Adipocyte (in vitro differentiated cells): ENCODE results near the gene KDM2A.

Experiments
- DNase-seq: peaks from one replicate; pipeline ENCODE4 v3.0.0-alpha.2; 2015; ENCODE audit warnings: low read depth
- H3K27me3 ChIP-seq: replicated peaks from 2 replicates; pipeline ENCODE4 v1.7.0; 2013; ENCODE audit warnings: mild to moderate bottlenecking, low read length, moderate library complexity; ENCODE audit not compliant: control insufficient read depth, insufficient read depth
- H3K36me3 ChIP-seq: 2 replicates; pipeline ENCODE4 v1.7.0; 2013; ENCODE audit warnings: low read length, mild to moderate bottlenecking, moderate library complexity; ENCODE audit not compliant: control insufficient read depth, insufficient read depth, severe bottlenecking
- H3K4me1 ChIP-seq: 2 replicates; pipeline ENCODE4 v1.7.0; 2013; ENCODE audit warnings: mild to moderate bottlenecking, low read length, moderate library complexity; ENCODE audit not compliant: control insufficient read depth, insufficient read depth
- H3K4me3 ChIP-seq: 2 replicates; pipeline ENCODE4 v1.7.0; 2013; ENCODE audit warnings: mild to moderate bottlenecking, low read length, moderate library complexity
- H3K9ac ChIP-seq: 2 replicates; pipeline ENCODE4 v1.7.0; 2013; ENCODE audit warnings: mild to moderate bottlenecking, low read length, moderate library complexity
- H3K9me3 ChIP-seq: 2 replicates; pipeline ENCODE4 v1.7.0; 2013; ENCODE audit warnings: mild to moderate bottlenecking, low read length, moderate library complexity; ENCODE audit not compliant: control insufficient read depth

KDM2A gene

GRCh38 chr11:67146516-67147226 lies 27.6 kb downstream of the KDM2A start:
- Histone ChIP-seq H3K4me3 (no peak overlapping the region), H3K9me3 (no peaks in the 10 kb centered on the region), H3K4me1 (no peaks in the 10 kb centered on the region), H3K9ac (no peak overlapping the region), H3K36me3 (peaks cover 41% of the 10 kb centered on the region), H3K27me3 (no peaks in the 10 kb centered on the region)
- no peak for DNase-seq

- H3K9me3 ChIP-seq = no peaks in the 10 kb centered on the region
- no peak overlapping the region for H3K4me3 ChIP-seq
- H3K9ac ChIP-seq = no peak overlapping the region
- no peaks in the 10 kb centered on the region for H3K27me3 ChIP-seq
- H3K4me1 ChIP-seq = peaks cover 11% of the 10 kb centered on the region
- H3K36me3 ChIP-seq = peaks cover 20% of the 10 kb centered on the region
- no peak for DNase-seq
Observed at GRCh38 chr11:67153971-67154370, 34.9 kb downstream of the KDM2A start.

- no peaks in the 10 kb centered on the region for H3K9me3 ChIP-seq
- H3K4me3 ChIP-seq = no peak overlapping the region
- H3K4me1 ChIP-seq = peaks cover 11% of the 10 kb centered on the region
- DNase-seq = no peak
- H3K36me3 ChIP-seq = peaks cover 16% of the 10 kb centered on the region
- H3K9ac ChIP-seq = no peak overlapping the region
- no peaks in the 10 kb centered on the region for H3K27me3 ChIP-seq
Observed at GRCh38 chr11:67154726-67155125, 35.7 kb downstream of the KDM2A start.

- no peak for DNase-seq
- peaks cover 2% of the 10 kb centered on the region for H3K36me3 ChIP-seq
- H3K4me3 ChIP-seq = no peak overlapping the region
- no peak overlapping the region for H3K9ac ChIP-seq
- peaks cover 19% of the 10 kb centered on the region for H3K4me1 ChIP-seq
- H3K9me3 ChIP-seq = no peaks in the 10 kb centered on the region
- H3K27me3 ChIP-seq = no peaks in the 10 kb centered on the region
Observed at GRCh38 chr11:67157691-67158090, 38.6 kb downstream of the KDM2A start.

GRCh38 chr11:67158221-67158620 lies 39.2 kb downstream of the KDM2A start:
- H3K27me3 ChIP-seq = no peaks in the 10 kb centered on the region
- H3K9me3 ChIP-seq = no peaks in the 10 kb centered on the region
- H3K4me1 ChIP-seq = peaks cover 23% of the 10 kb centered on the region
- no peak overlapping the region for H3K9ac ChIP-seq
- H3K36me3 ChIP-seq = peaks cover 2% of the 10 kb centered on the region
- DNase-seq = peak; percentile 36
- H3K4me3 ChIP-seq = no peak overlapping the region

- H3K4me1 ChIP-seq = peaks cover 23% of the 10 kb centered on the region
- no peaks in the 10 kb centered on the region for H3K27me3 ChIP-seq
- no peaks in the 10 kb centered on the region for H3K9me3 ChIP-seq
- H3K9ac ChIP-seq = no peak overlapping the region
- DNase-seq = no peak
- peaks cover 12% of the 10 kb centered on the region for H3K36me3 ChIP-seq
- H3K4me3 ChIP-seq = no peak overlapping the region
Observed at GRCh38 chr11:67160045-67160444, 41.0 kb downstream of the KDM2A start.

GRCh38 chr11:67160872-67161783 lies 42.1 kb downstream of the KDM2A start:
- Histone ChIP-seq H3K4me1 (peaks cover 26% of the 10 kb centered on the region), H3K9ac (no peak overlapping the region), H3K4me3 (no peak overlapping the region), H3K27me3 (no peaks in the 10 kb centered on the region), H3K9me3 (no peaks in the 10 kb centered on the region), H3K36me3 (peaks cover 12% of the 10 kb centered on the region)
- DNase-seq = peak; percentile 15

- H3K9ac ChIP-seq = no peak overlapping the region
- peaks cover 33% of the 10 kb centered on the region for H3K4me1 ChIP-seq
- peaks cover 12% of the 10 kb centered on the region for H3K36me3 ChIP-seq
- DNase-seq = no peak
- no peaks in the 10 kb centered on the region for H3K27me3 ChIP-seq
- no peak overlapping the region for H3K4me3 ChIP-seq
- no peaks in the 10 kb centered on the region for H3K9me3 ChIP-seq
Observed at GRCh38 chr11:67163006-67163405, 43.9 kb downstream of the KDM2A start.

GRCh38 chr11:67165623-67166022 lies 46.6 kb downstream of the KDM2A start:
- H3K36me3 ChIP-seq = peaks cover 12% of the 10 kb centered on the region
- H3K27me3 ChIP-seq = no peaks in the 10 kb centered on the region
- H3K4me1 ChIP-seq = peaks cover 34% of the 10 kb centered on the region
- no peak overlapping the region for H3K9ac ChIP-seq
- no peak for DNase-seq
- no peak overlapping the region for H3K4me3 ChIP-seq
- no peaks in the 10 kb centered on the region for H3K9me3 ChIP-seq

- H3K4me1 ChIP-seq = peaks cover 28% of the 10 kb centered on the region
- no peaks in the 10 kb centered on the region for H3K9me3 ChIP-seq
- H3K27me3 ChIP-seq = no peaks in the 10 kb centered on the region
- H3K9ac ChIP-seq = no peak overlapping the region
- no peak overlapping the region for H3K4me3 ChIP-seq
- peak; percentile 15 for DNase-seq
- H3K36me3 ChIP-seq = peaks cover 12% of the 10 kb centered on the region
Observed at GRCh38 chr11:67167091-67167490, 48.0 kb downstream of the KDM2A start.

GRCh38 chr11:67167719-67168118 lies 48.7 kb downstream of the KDM2A start:
- DNase-seq = peak; percentile 29
- peaks cover 12% of the 10 kb centered on the region for H3K36me3 ChIP-seq
- no peaks in the 10 kb centered on the region for H3K9me3 ChIP-seq
- H3K4me1 ChIP-seq = peaks cover 25% of the 10 kb centered on the region
- H3K4me3 ChIP-seq = peak overlapping the region; percentile 65
- H3K27me3 ChIP-seq = no peaks in the 10 kb centered on the region
- H3K9ac ChIP-seq = peak overlapping the region; percentile 16
